ENCODE data around the gene YIF1A.
"Not testable (repeated sequence)": the region's sequence is repeated elsewhere in the genome, so short reads cannot be mapped to it uniquely, and the experiment has no call there.

YIF1A gene

DNA sequence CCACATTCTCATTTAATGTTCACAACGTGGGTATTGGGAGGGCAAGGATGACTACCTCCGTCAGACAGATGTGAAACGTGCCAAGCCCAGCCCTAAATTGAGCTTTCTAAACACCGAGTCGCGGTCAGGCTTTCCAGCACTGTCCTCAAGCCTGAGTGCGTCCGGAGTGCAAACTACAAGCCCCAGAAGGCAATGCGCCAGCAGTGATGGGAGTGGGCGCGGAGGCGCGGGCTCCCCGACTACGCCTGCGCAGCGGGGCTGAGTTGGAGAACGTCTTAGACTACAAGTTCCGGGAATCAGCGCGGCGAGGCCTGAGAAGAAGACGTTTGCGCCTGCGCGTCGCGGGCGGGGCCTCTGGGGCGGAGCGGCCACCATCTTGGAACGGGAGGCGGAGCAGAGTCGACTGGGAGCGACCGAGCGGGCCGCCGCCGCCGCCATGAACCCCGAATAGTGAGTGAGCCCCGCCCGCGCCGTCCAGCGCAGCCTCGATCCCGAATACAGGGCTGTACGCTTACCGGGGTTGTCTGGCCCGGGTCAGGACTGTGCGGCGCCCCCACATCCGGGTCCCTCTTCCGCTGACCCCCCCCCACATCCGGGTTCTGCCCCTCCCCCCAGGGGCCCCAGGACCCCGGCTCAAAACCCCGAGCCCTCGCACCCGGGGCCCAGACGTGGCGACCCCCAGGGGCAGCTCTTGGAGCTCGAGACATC lies 20.5 kb downstream of the YIF1A start, which contains the start of gene RAB1B:
TSS of gene RAB1B (plus strand) at position 396 of the 708 bp plus-strand sequence. CDS start at position 437, 41 bp downstream.
- DNase-seq: peak; percentile 99

DNA sequence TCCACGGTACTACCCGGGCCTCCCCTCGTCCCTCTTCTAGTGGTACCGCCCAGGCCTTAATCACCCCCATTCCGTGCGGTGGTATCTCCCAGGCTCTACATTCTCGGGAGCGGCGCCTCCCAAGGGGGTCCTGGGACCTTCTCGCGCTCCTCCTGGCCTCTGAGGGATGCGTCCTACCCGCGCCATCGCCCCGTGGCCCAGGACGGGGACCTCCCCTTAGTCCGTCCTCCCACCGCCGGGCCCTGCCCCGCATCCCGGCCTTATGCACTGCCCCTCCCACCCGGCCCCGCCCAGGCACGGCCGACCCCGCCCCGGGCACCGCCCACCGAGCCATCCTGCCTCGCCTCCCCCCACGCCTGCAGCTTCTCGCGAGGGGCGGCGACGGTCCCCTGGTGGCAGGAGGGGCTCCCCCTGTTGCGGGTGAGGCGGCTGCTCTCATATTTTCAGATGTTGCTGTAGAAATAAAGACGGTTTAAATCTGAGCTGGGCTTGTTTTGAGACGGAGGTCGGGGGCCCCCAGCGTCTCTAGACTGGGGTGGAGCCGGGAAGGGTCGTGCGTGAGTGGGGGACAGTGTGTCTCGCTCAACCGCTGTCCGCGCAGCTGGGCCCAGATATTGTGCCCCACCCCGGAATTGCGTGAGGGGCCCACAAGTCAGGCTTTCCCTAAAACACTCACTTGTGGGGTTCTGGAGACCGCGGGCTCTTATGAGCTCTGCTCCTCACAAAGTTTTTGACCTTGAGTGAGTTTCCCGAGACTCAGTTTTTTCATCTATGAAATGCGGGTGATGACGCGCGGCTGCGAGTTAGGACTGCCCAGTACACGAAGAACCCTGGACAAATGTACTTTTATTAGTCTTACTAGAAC lies 21.3 kb downstream of the YIF1A start:
- no peak for DNase-seq

DNA sequence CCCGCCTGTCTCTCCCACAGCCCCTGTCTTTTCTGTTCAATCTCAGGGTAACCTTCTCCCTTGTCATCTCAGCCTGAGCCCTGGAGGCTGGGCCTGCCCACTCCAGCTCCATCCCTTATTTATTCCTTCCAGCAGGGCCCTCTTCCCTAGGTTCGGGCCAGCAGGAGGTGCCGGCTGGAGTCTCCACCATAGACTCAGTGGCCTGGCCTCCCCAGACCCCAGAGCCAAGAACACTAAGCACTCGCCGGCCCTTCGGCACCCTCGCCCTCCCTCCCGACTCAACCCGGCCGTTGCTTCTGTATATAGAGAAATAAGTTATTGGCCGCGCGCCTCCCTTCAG lies 21.9 kb downstream of the YIF1A start:
- DNase-seq: no peak

DNA sequence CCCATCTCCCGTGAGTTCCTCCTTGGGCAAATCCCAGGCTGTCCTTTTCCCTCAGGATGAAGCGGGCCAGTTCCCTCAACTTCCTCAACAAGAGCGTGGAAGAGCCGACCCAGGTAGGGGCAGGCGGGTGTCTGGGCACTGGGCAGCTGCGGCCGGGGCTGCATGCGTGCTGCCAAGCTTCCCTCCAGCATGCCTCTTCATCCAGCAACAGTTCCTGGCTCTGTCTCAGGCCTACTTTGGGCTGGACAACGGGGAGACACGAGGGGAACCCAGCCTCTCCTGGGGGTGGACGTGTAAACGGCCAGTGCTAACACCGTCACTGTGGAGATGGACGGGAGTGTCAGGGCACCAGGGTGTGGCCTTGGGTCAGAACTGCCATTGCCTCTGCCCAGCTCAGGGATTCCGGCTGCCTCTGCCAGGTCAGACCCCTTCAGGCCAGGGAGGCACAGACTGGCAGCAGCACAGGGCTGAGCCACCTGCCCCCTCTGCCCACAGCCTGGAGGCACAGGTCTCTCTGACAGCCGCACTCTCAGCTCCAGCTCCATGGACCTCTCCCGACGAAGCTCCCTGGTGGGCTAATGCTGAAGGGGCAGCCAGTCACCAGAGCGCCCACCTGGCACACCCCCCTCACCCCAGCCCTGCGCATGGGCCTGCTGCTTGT lies 22.4 kb downstream of the YIF1A start:
- DNase-seq: no peak

DNA sequence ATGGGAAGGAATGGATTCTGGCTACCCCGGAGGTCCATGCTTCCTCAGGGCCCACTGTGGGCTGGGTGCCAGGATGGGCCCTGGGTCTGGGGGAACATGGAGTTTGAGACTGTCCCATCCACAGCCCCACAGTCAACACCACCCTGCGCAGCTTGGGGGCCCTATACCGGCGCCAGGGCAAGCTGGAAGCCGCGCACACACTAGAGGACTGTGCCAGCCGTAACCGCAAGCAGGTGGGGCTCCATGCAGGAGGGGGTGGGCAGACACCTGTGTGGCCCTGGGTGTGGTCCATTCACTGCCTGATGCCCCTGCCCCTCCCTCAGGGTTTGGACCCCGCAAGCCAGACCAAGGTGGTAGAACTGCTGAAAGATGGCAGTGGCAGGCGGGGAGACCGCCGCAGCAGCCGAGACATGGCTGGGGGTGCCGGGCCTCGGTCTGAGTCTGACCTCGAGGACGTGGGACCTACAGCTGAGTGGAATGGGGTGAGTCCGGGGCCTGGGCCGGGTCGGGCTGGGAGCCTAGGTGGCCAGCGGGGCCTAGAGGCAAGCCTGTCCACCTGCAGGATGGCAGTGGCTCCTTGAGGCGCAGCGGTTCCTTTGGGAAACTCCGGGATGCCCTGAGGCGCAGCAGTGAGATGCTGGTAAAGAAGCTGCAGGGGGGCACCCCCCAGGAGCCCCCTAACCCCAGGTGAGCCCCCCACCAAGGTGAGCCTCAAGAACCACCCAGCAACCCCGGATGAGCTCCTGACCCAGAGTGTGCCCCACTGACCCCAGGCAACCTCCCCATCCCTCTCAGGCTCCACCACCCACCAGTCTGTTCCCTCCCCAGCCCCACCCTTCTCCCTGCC lies 23.2 kb downstream of the YIF1A start:
- DNase-seq: no peak

DNA sequence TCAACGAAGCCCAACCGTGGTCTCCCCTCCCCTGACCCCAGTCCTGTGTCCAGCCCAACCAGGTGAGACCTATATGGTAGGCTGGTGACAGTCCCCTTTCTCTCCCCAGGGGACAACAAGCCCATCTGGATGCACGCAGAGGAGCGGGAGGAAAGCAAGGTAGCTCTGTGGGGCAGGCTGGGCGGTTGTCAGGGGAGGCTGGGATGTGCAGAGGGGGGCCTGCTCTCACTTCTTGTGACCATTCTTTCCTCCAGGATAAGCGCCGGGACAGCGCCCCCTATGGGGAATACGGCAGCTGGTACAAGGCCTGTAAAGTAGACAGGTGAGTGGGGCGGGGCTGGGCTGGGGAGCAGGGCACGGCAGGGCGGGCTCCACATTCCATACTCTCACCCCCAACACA lies 24.0 kb downstream of the YIF1A start:
- no peak for DNase-seq

DNA sequence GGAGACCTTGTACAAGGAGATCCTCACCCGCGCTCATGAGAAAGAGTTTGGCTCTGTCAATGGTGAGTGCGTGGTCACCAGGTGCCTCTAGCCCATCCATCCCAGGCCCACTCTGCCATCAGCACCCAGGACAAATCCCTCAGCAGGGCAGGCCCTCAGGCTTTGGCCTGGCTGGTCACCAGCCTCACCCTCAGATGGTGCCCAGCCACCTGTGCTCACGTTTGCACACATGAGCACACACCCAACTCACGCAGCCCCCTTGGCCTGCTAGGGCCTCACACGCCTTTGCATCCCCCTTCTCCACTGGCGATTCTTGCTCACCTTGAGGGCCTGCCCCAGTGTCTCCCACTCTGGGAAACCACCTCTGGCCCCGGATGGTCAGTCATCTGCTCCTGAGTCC lies 24.6 kb downstream of the YIF1A start:
- no peak for DNase-seq

DNA sequence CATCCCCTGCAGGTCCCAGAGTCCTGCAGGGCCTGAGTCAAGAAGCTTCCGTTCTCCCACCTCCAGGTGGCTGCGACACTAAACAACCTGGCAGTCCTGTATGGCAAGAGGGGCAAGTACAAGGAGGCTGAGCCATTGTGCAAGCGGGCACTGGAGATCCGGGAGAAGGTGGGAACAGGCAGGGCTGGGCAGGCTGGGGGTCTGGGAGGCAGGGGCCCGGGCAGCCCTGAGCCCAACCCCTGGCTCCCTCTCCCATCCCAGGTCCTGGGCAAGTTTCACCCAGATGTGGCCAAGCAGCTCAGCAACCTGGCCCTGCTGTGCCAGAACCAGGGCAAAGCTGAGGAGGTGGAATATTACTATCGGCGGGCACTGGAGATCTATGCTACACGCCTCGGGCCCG lies 25.2 kb downstream of the YIF1A start:
- no peak for DNase-seq

DNA sequence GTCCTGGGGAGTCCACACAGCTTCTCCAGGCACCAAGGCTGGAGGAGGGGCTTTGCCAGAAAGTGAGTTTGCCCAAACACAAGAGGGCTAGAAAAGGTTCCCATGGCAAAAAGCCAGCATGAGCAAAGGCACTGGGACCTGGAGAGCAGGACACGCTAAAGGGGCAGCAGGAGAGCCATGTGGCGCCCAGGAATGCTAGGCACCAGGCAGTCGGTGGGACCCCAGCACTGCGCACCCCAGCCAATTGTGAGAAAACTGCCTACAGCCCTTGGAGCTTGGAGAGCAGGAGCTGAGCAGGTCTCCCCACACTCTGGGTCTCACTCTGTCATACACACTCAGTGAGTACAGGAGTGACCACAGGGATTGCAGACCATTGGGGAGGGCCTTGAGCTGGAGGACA lies 25.7 kb downstream of the YIF1A start:
- no peak for DNase-seq

DNA sequence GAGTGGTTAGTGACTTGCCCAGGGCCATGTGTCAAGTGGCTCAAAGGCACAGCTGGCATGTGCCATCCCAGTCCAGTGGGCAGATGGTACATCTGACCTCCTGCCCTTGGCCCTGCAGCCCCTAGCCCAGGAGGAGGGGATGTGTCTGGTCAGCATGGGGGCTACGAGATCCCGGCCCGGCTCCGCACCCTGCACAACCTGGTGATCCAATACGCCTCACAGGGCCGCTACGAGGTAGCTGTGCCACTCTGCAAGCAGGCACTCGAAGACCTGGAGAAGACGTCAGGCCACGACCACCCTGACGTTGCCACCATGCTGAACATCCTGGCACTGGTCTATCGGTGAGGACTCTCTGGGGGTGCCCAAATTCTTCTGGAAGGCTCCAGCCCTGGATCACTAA lies 26.2 kb downstream of the YIF1A start:
- DNase-seq: no peak

DNA sequence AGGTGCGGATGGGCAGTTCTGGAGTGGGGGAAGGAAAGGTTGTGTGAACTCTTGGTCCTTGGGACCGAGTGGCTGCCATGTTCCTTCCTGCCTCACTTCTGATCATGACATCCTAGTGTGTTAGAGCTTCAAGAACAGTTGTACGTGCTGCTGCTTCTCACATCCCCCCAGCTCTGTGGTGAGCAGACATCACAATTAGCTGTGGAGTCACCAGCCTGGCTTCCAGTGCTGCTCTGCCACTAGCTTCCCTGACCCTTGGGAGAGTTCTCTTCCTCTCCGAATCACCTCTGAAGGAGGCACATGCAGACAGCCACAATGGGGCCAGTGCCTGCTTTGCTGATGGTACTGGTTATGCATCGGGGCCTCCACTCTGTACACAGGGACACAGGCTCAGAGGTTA lies 26.8 kb downstream of the YIF1A start:
- DNase-seq: no peak

DNA sequence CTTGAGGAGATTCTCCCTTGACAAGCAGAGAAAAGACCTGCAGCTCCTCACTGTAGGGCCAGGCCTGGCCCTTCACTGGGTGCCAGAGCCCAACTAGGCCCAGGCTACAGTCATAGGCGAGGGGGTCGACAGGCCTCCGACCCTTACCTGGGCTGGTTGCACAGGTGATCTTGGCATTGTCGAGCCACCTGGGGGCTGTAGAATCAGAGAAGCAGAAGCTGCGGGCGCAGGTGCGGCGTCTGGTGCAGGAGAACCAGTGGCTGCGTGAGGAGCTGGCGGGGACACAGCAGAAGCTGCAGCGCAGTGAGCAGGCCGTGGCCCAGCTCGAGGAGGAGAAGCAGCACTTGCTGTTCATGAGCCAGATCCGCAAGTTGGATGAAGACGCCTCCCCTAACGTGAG lies 27.4 kb downstream of the YIF1A start:
- no peak for DNase-seq

DNA sequence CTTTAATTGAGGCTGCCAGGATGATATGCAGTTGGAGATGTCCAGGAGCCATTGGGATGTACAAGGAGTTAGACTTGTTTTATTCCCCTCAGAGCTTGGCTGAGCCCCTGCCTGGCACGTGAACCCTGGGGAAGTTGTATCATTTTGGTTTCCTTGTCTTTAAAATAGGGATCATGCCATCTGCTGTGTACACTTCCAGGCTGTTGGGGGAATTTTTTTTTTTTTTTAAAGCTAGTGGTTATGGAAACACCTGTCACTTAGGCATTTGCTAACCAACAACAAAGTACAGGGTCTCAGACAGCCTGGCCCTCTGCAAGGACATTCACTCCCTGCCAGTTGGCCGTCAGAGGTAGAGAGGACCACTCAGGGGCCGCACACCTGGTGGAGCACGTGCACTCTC lies 29.0 kb downstream of the YIF1A start:
- DNase-seq: no peak

DNA sequence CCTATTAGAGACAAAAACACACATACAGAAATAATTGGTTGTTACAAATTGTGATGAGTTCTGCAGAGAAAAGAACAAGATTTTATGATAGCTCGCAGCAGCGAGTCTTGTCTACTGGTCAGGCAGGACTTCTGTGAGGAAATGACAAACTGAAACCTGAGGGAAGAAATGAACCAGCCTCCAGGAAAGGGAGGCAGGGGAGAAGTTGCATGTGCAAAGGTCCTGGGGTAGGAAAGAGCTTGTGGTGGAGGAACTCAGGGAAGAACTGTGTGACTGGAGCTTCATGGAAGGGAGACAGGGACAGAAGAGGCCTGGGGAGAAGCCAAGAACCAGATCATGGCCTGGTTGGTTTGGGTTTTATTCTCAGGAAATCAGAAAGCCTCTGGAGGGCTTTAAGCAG lies 29.7 kb downstream of the YIF1A start:
- DNase-seq: no peak

DNA sequence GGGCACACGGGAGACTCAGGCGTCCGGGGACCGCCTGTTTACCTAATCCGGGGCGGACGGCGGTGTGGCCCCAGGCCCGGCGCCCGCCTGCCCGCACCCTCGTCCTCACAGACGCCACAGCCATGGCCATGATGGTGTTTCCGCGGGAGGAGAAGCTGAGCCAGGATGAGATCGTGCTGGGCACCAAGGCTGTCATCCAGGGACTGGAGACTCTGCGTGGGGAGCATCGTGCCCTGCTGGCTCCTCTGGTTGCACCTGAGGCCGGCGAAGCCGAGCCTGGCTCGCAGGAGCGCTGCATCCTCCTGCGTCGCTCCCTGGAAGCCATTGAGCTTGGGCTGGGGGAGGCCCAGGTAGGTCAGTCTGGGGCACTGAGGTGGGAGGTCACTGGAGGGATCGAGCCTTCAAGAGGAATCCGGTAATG lies 30.5 kb downstream of the YIF1A start:
- DNase-seq: no peak

DNA sequence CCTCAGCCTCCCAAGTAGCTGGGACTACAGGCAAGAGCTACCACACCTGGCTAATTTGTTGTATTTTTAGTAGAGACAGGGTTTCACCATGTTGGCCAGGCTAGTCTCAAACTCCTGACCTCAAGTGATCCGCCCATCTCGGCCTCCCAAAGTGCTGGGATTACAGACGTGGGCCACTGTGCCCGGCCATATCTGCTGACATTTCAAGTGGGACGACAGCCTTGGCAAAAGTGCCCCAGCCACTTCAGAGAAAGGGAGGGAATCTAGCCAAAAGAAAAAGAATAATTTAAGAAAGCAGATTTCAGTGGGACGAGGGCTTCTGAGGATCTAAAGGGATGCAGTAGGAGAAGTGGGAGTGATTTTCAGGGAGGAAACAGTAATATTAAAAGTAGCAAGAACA lies 35.9 kb downstream of the YIF1A start:
- not testable (repeated sequence) for DNase-seq

DNA sequence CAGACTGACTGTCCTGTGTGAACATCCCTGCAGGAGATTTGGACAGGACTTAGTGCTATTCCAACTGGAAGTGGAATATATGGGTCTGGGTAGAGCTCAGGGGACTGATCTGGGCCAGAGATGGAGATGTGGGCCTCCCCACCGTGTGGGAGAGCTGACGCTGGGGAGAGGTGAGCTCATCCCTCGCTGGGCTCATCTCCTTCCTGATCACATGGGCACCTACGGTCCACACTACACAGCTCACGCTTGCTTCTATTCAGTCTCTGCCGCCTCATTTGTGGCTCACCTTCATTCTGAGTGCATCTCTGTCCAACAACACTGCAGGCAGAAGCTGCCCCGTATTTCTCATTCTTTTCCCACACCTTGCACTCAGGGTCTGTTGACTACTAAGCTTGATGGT lies 37.1 kb downstream of the YIF1A start:
- DNase-seq: no peak

DNA sequence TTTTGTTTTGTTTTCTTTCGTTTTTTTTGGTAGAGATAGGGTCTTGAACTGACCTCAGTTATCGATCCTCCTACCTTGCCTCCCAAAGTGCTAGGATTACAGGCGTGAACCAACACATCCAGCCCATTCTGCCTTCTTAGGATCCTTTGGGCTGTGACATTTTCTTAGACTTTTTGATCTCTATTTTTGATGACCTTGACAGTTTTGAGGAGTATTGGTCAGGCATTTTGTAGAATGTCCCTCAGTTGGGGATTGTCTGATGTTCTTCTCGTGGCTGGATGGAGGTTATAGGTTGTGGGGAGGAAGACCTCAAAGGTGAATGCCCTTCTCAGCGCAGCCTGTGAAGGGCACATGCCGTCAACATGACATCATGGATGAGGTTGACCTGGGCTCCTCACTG lies 40.0 kb downstream of the YIF1A start:
- DNase-seq: no peak

DNA sequence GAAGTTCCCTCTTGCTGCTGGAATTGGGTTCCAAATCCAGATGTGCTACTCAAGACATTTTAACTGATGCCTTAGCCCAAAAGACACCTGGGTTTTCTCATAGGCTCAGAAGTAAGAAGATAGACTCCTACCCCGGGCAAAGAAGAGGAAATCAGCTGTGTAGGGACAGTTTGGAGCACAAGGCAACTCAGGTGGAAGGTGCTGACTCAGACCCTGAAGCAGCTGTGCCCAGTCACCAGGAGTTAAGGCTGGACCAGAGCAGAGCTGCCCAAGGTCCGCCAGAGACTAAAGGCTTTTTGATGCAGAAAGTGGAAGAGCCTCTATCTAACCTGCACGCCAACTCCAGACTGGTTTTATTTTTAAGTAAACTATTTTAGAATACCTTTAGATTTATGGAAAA lies 41.1 kb downstream of the YIF1A start:
- no peak for DNase-seq

DNA sequence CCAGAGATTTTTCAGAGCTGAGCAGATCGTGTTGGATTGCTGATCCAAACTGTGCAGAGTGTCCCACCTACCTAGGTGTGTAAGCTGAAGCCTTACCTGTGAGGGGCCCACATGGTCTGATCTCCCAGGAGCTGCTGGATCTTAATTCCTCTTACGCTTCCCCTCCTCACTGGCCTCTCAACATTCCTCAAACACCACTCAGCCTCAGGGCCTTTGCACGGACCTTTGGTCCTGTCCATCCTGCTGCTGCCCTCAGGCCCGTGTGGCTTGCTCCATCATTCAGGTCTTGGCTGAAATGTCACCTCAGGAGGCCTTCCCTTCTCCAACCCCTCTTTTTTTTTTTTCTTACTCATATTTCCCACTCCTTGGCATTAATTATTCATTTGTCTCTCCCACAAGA lies 41.6 kb downstream of the YIF1A start:
- no peak for DNase-seq

DNA sequence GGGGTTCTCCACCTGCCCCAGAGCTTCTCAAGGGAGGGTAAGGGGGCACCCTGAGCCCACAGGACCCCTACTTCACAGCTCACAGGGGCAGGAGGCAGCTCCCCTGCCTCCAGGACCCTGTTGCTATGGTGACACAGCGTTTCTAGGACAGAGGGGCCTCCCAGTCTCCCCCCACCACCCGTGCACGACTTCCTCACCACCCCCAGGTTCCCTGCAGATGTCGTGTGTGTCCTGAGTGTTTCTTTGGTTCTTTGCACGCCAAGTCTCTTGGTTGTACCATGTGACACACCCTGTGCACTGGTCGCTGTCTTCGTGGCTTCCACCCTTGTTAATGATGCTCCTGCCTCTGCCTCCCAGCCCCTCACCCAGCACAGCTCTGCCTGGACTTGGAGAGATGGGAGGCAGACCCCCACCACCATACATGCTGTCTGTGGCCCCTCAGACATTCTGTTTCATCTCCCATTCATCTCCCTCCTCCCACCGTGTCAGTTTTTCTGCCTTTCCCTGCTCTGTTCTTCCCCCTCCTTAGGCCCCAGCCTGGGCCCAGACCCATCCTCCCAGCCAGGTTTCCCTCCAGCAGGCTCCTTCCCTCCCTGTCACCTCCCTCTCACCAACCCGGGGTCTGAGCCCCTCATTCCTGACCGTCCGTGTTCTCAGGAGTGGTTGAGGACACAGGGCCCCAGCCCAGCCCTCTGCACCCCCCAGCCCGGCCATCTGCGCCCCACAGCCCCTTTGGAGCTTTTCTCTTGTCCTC lies 45.0 kb downstream of the YIF1A start:
- no peak for DNase-seq

DNA sequence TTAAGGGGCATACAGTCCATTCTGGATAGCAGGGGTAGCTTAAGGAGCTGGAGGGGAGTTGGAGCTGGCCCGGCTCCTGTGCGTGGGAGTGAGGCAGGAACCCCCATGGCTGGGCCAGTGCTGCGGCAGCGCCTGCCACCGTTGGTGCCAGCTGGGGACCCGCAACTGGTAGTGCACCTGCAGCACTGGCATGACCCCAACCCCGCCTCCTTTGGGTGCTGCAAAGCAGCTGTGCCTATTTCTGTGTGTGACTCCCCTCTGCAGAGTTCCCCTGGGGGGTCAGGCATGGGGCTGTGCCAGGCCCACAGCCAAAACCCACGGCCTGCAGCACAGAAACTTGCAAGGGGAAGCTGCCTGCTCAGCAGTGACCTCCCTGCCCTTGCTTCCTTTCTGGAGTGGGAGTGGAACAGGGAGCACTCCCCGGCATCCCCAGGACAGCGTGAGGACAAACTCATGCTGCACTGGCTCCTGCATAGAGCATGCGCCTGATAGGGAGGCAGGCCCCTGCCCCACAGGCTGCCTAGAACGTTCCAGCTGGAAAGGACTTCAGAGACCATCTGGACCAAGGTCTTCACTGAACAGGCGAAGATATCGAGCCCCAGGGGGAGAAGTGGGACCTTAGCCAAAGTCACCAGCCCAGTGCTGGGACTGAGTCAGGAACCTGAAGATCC lies 46.7 kb downstream of the YIF1A start:
- no peak for DNase-seq

All from NK-92 treated with Interleukin-12 subunit alpha and Interleukin-12 subunit beta, amount 100 ng/mL, for 24 hours (cell line).